B cell (primary cell): ENCODE measurements around the gene FER.

Source experiments
- CTCF ChIP-seq: fragments of 200-600 bp; IDR thresholded peaks from one replicate; pipeline ENCODE4 v1.8.0; 2022; ENCODE audit warnings: antibody characterized with exemption, mild to moderate bottlenecking
- EZH2 ChIP-seq: IDR thresholded peaks from 2 replicates; pipeline ENCODE4 v1.6.1; 2012; ENCODE audit warnings: borderline replicate concordance, low read depth, mild to moderate bottlenecking, moderate library complexity, low read length; ENCODE audit not compliant: insufficient read depth, poor library complexity, severe bottlenecking

DNA sequence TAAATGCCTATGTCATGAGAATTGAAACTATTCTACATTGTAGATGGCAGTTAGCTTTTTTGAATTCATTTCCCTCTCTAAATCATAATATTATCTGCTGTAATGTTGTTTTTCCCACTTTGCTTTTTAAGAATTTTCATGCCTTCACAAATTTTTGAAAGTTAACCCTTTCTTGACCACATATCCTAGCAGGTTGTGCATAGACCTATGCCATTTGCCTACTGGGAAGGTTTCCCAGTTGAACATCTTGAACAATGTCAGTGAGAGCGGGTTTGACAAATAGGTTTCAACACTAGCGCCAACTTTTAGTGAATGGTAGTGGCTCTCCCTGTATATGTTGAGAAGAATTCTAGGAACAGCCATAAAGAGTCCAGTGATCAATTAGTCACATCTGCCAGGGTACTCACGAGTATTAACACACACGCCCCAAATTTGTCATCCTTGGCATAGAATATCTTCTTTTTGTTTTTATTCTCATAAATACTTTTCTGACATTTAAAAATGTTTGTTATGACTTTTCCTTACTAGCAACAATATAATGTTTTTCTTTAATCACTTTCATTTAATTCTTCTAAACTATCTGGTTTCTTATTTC is 354.5 kb downstream of the FER start:
- TF ChIP-seq CTCF: no peak
- no peak for TF ChIP-seq EZH2
